ENCODE measurements around the gene CEND1. TPM values are rescaled to one million over a fixed set of nuclear protein-coding genes. Genes with fewer than 3 reads are reported as not detected.

The CEND1 gene
- total and polyA plus RNA-seq, 2 of the 13 experiments (the other 11 are each of a cell fraction or from before 2014, with no cell fraction given), result not detected

GRCh38 chr11:827146-827896 is 37.4 kb upstream of the CEND1 start (continued):
- TF ChIP-seq SMAD1 (CRISPR knock-in tag; IDR thresholded peaks at IDR 0.05; ENCODE audit: borderline replicate concordance, low read depth), result peak; percentile 46; the same call in 1 of the 2 replicates
- 0 out of 2 replicates have a peak, but pooled peaks have one; percentile 26 for TF ChIP-seq ISL2 (CRISPR knock-in tag; IDR thresholded peaks at IDR 0.05)
- no peak for TF ChIP-seq ZNF883 (CRISPR knock-in tag; IDR thresholded peaks at IDR 0.05; ENCODE audit: not compliant biosample characterization)
- TF ChIP-seq MAX (IDR thresholded peaks at IDR 0.05), result peak; percentile 86
- TF ChIP-seq ELK4 (CRISPR knock-in tag; IDR thresholded peaks at IDR 0.05; ENCODE audit: borderline replicate concordance), result no peak
- peak; percentile 77 for TF ChIP-seq SKI (IDR thresholded peaks at IDR 0.05; ENCODE audit: partially characterized antibody)
- TF ChIP-seq GABPA (IDR thresholded peaks at IDR 0.05; ENCODE audit: low read depth, low read length), result no peak
- peak; percentile 71 for TF ChIP-seq GABPA (CRISPR knock-in tag; IDR thresholded peaks at IDR 0.05; ENCODE audit: low read depth)
- no peak for TF ChIP-seq MAFK (conservative IDR thresholded peaks at IDR 0.05 in 1 of 2, IDR thresholded peaks at IDR 0.05 in 1 of 2; ENCODE audit: low read length in 2 of 2)
- TF ChIP-seq NONO (IDR thresholded peaks at IDR 0.05), result no peak
- peak; percentile 70; the same call in 1 of the 2 replicates for TF ChIP-seq NONO (CRISPR knock-in tag; conservative IDR thresholded peaks at IDR 0.05)
- TF ChIP-seq ZNF7 (CRISPR knock-in tag; IDR thresholded peaks at IDR 0.05), result no peak
- no peak for TF ChIP-seq SETDB1 (CRISPR knock-in tag; IDR thresholded peaks at IDR 0.05; ENCODE audit: borderline replicate concordance)
- TF ChIP-seq ZBTB4 (CRISPR knock-in tag; IDR thresholded peaks at IDR 0.05; ENCODE audit: borderline replicate concordance), result peak; percentile 49; the same call in 1 of the 2 replicates
- TF ChIP-seq ZNF879 (CRISPR knock-in tag; IDR thresholded peaks at IDR 0.05), result no peak; the same call in 1 of the 2 replicates
- TF ChIP-seq ZKSCAN8 (CRISPR knock-in tag; IDR thresholded peaks at IDR 0.05; ENCODE audit: borderline replicate concordance), result peak; percentile 38; the same call in 1 of the 2 replicates
- TF ChIP-seq ZNF678 (CRISPR knock-in tag; IDR thresholded peaks at IDR 0.05), result 0 out of 2 replicates have a peak, but pooled peaks have one; percentile 16
- 0 out of 2 replicates have a peak, but pooled peaks have one; percentile 54 for TF ChIP-seq PITX1 (CRISPR knock-in tag; IDR thresholded peaks at IDR 0.05)

Data from HepG2 (cell line).